Activated naive CD4-positive, alpha-beta T cell treated with anti-CD3 and anti-CD28 coated beads, Interleukin-2, amount 50 U/mL, for 16 hours (primary cell): ENCODE measurements around the gene ASPSCR1.

Experiments used
- DNase-seq: peaks from one replicate; pipeline ENCODE4 v3.0.0-alpha.2; 2020

ASPSCR1 gene

GRCh38 chr17:81983011-81983638, 5.7 kb downstream of the ASPSCR1 start:
- no peak for DNase-seq

GRCh38 chr17:81983639-81984373, 6.4 kb downstream of the ASPSCR1 start:
- DNase-seq, result no peak

- no peak for DNase-seq
Measured at GRCh38 chr17:81984773-81985410, 7.5 kb downstream of the ASPSCR1 start.

GRCh38 chr17:81986606-81987005, 9.2 kb downstream of the ASPSCR1 start:
- DNase-seq, result no peak

GRCh38 chr17:81987161-81987770, 9.8 kb downstream of the ASPSCR1 start:
- no peak for DNase-seq

GRCh38 chr17:81990836-81991683, 13.6 kb downstream of the ASPSCR1 start:
- no peak for DNase-seq

GRCh38 chr17:81991684-81992305, 14.4 kb downstream of the ASPSCR1 start:
- no peak for DNase-seq

GRCh38 chr17:81992306-81993102, 15.1 kb downstream of the ASPSCR1 start:
- no peak for DNase-seq

GRCh38 chr17:81993729-81994592, 16.5 kb downstream of the ASPSCR1 start:
- no peak for DNase-seq

GRCh38 chr17:81994593-81995462, 17.4 kb downstream of the ASPSCR1 start:
- no peak for DNase-seq

- DNase-seq, result no peak
Measured at GRCh38 chr17:81995463-81996231, 18.2 kb downstream of the ASPSCR1 start.

GRCh38 chr17:81996232-81996756, 18.9 kb downstream of the ASPSCR1 start:
- no peak for DNase-seq

- DNase-seq, result no peak
Measured at GRCh38 chr17:81996757-81997441, 19.5 kb downstream of the ASPSCR1 start.

- DNase-seq, result no peak
Measured at GRCh38 chr17:81998212-81998611, 20.8 kb downstream of the ASPSCR1 start.

- no peak for DNase-seq
Measured at GRCh38 chr17:81998691-81999438, 21.4 kb downstream of the ASPSCR1 start.

- no peak for DNase-seq
Measured at GRCh38 chr17:81999587-81999975, 22.2 kb downstream of the ASPSCR1 start.
